ENCODE results near the gene ARID2.

DNA sequence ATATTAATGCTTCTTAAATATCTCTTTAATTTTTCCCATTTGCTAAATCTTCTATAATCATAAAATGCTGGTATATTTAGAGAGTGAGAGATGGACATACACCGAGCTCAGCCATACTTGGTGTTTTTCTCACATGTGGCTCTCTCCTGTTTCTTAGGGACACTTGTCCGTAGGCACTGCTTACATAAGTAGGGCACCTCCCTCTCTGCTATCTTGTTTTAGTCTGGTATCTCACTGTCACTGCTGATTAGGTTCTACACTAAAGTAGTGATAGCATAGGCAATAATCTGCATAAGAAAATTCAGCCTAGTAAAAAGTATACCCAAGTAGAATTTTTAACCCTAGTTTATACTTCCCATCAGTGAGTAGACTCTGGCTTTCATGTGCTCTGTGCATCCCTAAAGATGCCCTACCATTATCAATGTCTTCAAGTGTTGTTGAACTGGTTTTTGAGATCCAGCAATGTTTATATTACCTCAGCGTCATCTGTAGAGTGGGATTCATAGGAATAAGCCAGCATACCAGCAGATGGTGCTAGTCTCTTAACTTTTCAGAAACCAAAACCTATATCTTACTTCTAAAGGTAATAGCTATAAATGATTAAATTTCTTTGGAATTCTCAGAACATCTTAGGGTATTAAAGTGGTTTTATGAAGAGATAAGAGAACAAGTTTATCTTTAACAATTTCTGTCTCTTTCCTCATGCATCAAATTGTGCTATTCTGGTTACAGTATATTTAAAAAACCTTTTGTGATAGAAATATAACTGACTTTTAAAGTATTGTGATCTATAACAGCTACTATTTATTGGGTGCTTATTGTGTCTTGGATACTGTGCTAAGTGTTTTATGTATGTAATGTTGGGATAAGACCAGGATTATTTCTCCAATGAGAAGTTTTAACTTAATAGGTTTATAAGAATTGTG lies 32.9 kb downstream of the ARID2 start:
- TF ChIP-seq, protein P1, sequence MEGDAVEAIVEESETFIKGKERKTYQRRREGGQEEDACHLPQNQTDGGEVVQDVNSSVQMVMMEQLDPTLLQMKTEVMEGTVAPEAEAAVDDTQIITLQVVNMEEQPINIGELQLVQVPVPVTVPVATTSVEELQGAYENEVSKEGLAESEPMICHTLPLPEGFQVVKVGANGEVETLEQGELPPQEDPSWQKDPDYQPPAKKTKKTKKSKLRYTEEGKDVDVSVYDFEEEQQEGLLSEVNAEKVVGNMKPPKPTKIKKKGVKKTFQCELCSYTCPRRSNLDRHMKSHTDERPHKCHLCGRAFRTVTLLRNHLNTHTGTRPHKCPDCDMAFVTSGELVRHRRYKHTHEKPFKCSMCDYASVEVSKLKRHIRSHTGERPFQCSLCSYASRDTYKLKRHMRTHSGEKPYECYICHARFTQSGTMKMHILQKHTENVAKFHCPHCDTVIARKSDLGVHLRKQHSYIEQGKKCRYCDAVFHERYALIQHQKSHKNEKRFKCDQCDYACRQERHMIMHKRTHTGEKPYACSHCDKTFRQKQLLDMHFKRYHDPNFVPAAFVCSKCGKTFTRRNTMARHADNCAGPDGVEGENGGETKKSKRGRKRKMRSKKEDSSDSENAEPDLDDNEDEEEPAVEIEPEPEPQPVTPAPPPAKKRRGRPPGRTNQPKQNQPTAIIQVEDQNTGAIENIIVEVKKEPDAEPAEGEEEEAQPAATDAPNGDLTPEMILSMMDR (IDR thresholded peaks at IDR 0.05; ENCODE audit: low read length): peak; percentile 76
- no peak for TF ChIP-seq EZH2 (IDR thresholded peaks at IDR 0.05; ENCODE audit: borderline replicate concordance, low read length)

All from OCI-LY1 (cell line).